GM19463 (cell line): ENCODE data around the gene CZIB.
A peak's percentile ranks its signal among the peaks of the same experiment; 100 is the strongest.

Experiments used
- ATAC-seq: cut with Tn5 transposase; IDR thresholded peaks from one replicate; pipeline ENCODE4 v1.9.1; 2021; ENCODE audit warnings: mild to moderate bottlenecking, moderate library complexity; ENCODE audit not compliant: unreplicated experiment

Gene CZIB

GRCh38 chr1:53220171-53220961 lies at the start of gene CZIB:
Gene CZIB, minus strand, starts transcription at chr1:53220634. Its CDS starts 59 bp downstream, at chr1:53220575.
- ATAC-seq, result peak; percentile 91

GRCh38 chr1:53270107-53270506 lies 49.7 kb upstream of the CZIB start:
- no peak for ATAC-seq

GRCh38 chr1:53267761-53268160 lies 47.3 kb upstream of the CZIB start:
- no peak for ATAC-seq

GRCh38 chr1:53266038-53266437 lies 45.6 kb upstream of the CZIB start:
- ATAC-seq, result no peak

- ATAC-seq, result no peak
Observed at GRCh38 chr1:53265581-53265980, 45.1 kb upstream of the CZIB start.

- no peak for ATAC-seq
Observed at GRCh38 chr1:53264048-53264447, 43.6 kb upstream of the CZIB start.

GRCh38 chr1:53262000-53262399 lies 41.6 kb upstream of the CZIB start:
- no peak for ATAC-seq

GRCh38 chr1:53260631-53261247 lies 40.3 kb upstream of the CZIB start:
- ATAC-seq, result no peak

GRCh38 chr1:53259932-53260331 lies 39.5 kb upstream of the CZIB start:
- ATAC-seq, result no peak

GRCh38 chr1:53258216-53258615 lies 37.8 kb upstream of the CZIB start:
- no peak for ATAC-seq

- no peak for ATAC-seq
Observed at GRCh38 chr1:53257454-53258081, 37.1 kb upstream of the CZIB start.

- ATAC-seq, result no peak
Observed at GRCh38 chr1:53256511-53257453, 36.3 kb upstream of the CZIB start.

- no peak for ATAC-seq
Observed at GRCh38 chr1:53255031-53255430, 34.6 kb upstream of the CZIB start.

GRCh38 chr1:53254011-53254640 lies 33.7 kb upstream of the CZIB start:
- no peak for ATAC-seq

- no peak for ATAC-seq
Observed at GRCh38 chr1:53250325-53250724, 29.9 kb upstream of the CZIB start.

GRCh38 chr1:53249706-53250105 lies 29.3 kb upstream of the CZIB start:
- ATAC-seq, result no peak

GRCh38 chr1:53246261-53247134 lies 26.1 kb upstream of the CZIB start:
- no peak for ATAC-seq

- no peak for ATAC-seq
Observed at GRCh38 chr1:53244141-53244540, 23.7 kb upstream of the CZIB start.

GRCh38 chr1:53242381-53242780 lies 21.9 kb upstream of the CZIB start:
- ATAC-seq, result no peak

GRCh38 chr1:53241828-53242227 lies 21.4 kb upstream of the CZIB start:
- no peak for ATAC-seq
